ENCODE data around the gene ASB6. TPM values are rescaled to one million over a fixed set of nuclear protein-coding genes. Genes with fewer than 3 reads are reported as not detected.
"Not testable (repeated sequence)": the region's sequence is repeated elsewhere in the genome, so short reads cannot be mapped to it uniquely, and the experiment has no call there.

The ASB6 gene
- total RNA-seq, 1 donor from 2014 or later = 14.6 TPM

DNA sequence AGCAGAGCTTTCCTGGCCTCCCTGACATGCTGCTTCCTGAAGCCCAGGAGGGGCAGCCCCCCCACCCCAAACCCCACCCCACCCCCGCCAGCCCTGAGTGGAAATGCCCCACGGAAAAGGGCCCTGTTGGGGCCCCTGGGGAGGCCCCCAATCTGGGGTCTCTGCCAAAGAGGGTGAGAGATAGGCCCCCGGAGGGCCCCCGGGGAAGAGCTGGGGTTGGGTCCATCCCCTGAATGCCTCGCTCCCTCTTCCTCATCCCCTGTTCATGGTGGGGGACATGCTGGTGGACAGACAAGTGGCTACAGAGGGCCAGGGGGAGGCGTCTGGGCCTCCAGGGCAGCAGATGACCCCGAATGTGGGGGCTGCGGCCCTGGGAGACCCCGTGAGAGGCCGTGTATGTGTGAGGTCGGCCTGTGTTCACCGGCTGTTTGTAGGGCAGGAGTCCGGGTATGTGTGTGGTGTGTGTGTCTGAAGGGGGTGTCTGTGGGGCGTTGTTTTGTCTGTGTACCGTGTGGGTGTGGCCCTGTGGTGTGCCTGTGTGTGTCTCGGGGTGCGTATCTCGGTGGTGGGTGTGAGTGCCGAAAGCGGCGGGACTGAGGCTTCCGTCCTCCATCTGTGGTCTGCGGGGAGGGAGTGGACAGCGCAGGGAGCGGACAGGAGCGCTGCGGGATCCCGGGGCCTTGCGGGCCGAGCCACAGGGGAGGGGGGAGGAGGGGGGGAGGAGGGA lies 32.3 kb downstream of the ASB6 start:
- DNase-seq (ENCODE audit: low spot score) = no peak

DNA sequence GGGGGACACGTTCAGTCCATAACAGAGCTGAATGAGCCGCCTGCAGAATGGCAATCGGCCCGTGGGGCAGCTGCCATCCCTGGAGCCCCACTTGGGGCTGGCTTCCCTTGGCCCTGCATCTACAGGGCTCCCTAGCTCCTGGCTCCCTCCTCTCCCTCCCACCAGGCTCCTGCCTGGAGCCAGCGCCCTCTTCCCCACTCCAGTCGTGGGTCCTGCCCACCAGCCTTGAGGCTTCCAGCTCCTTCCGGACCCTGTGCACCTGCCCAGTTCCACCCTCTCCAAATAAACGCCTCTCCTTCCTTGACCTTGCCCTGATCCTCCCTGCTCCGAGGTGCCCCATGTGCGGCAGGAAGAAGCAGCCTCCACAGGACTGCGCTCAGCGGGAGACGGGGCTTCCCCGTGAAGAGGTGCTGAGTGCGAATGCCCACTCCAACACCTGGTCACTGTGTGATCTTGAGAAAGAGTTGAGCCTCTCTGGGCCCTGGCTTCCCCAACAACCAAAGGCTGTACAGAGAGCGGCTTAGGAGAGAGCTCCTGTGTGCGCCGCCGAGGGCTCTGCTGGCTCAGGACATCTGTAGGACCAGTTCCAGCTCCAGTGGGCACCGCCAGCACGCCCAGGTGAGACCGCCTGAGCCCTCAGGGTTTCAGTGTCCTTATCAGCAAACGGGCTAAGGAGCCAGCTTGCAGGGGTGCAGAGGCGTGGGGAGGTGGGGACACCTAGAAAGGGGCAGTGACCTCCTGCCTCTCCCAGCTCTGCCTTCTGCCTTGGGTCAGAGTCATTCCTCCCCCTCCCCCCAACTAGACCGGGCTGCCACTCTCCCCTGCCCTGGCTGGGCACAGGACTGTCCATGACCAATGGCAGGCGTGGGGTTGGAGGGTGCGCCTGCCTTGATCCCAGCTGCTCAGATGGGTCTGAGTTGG lies 33.1 kb downstream of the ASB6 start:
- no peak for DNase-seq (ENCODE audit: low spot score)

- no peak for DNase-seq (ENCODE audit: low spot score)
Observed at GRCh38 chr9:129607027-129607387, 34.9 kb downstream of the ASB6 start.

DNA sequence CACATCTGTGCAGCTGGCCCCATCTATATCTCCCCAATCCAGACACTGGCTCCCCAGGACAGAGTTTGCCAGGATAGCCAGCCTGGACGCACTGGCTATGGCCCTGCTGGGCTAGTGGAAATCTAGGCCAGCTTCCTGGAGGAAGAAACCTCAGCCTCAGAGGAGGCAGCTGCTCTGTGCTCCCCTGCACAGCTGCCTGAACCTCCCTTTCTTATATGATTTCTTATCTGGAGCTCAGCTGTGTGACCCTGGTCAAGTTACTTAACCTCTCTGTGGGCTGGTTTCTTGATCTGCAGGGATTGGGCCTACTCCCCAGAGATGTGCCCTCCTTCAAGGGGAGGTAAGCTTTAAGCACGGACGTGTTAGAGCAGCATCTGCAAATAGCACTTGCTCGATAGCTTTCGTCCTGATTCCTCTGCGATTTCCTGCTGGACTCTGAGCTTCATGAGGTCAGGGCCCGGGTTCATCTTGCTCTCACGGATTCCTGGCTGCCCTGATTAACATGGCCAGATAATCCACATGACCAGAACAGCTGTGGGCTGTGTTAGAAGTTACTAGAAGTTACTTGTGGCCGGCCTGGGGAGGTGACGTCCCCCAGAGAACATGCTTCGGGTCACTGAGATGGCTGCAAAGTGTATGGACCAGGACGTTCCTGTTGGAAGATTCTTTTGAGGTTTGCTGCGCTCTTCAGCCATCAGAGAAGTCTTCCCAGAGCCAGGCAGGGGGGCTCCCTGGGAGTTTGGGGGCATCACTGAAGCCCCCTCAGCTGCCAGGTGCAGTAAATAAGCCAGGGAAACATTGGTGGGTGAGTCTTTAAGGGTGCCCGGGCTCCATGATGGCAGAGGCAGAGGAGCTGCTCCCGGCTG lies 35.6 kb downstream of the ASB6 start:
- no peak for DNase-seq (ENCODE audit: low spot score)

GRCh38 chr9:129604766-129605163 lies 37.2 kb downstream of the ASB6 start:
- DNase-seq (ENCODE audit: low spot score) = no peak

DNA sequence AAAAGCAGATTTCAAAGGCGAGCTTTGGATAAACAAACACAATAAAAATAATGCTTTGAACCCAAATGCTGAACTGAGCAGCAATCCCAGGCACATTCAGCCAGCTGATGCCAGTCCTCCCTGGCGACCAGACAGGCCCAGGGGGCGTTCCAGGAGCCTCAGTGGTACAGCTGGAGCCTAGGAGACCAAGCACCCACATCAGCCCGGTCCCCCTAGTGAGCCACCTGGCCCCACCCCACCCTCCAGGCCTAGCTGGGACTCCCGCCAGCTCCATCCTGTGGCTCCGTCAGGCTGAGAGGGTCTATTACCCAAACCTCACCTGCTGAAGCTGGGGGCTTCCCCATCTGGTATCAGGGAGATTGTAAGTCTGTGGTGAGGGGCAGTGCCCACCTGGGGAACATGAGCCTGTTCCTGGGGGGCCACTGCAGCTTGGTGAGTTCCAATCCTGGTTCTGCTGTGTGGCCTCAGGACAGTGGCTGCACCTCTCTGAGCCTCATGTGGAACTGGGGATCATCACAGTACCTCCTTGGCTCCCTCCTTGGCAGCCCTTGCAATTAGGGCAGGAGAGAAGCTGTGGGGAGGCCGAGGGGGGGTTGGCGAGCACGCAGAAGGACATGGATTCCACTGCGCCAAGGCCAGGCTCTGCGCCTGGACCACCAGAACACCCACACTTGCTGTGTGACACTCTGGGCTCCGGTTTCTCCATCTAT lies 37.7 kb downstream of the ASB6 start:
- no peak for DNase-seq (ENCODE audit: low spot score)

DNA sequence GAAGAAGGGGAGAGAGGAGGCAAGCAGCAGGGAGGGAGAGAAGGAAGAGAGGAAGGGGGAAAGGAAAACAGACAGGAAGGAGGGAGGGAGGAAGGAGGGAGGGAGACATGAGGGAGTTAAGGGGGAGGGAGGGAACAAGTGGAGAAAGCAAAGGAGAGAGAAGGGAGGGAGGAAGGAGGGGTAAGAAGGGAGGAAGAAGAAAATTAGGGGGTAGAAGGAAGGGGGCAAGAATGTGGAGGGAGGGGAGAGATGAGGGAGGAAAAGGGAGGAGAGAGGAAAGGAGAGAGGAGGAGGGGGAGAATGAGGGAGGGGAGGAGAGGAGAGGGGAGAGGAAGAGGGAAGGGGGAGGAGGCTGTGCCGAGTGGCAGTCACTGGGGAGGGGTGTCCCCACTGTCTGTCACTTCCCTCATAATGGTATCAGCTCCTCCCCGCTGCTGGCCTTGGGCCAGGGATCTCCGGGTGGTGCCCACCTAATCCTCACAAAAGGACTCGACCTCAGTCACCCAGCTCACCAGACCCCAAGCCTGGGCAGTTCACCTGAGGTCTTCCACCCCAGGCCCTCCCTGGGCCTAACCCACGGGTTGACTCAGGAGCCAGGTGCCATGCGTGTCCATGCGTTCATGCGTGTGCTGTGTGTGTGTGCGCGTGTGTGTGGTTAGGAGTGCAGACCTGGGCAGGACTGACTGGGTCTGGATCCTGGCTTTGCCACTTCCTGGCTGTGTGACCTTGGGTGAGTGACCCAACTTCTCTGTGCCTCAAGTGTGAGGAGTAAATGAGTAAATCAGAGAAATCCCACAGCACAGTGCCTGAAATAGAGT lies 39.1 kb downstream of the ASB6 start:
- DNase-seq (ENCODE audit: low spot score) = no peak

GRCh38 chr9:129601082-129601674 lies 40.8 kb downstream of the ASB6 start:
- no peak for DNase-seq (ENCODE audit: low spot score)

DNA sequence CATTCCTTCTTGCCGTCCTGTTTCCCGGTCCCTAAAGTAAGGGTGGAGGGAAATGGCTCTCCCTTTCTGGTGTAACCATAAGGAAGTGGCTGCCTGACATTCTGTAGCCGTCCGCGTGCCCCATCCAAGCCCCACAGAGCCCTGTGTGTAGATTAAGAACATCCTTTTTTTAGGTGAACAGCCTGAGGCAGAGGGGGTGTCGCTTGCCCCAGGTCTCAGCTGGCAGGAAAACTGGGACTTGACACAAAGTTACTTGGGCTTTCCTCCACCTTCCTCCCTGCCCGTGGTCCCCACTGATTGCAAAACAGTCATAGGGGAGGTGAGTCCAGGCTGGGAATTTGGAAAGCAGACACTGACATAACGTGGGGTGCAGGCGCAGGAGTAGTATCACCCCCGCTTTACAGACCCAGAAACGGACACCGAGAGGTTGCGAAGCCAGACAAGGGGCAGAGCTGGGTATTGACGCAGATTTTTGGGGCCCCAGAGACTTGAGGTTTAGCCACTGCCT lies 43.8 kb downstream of the ASB6 start:
- DNase-seq (ENCODE audit: low spot score) = no peak

GRCh38 chr9:129597355-129598088 lies 44.4 kb downstream of the ASB6 start:
- DNase-seq (ENCODE audit: low spot score) = peak; percentile 93

DNA sequence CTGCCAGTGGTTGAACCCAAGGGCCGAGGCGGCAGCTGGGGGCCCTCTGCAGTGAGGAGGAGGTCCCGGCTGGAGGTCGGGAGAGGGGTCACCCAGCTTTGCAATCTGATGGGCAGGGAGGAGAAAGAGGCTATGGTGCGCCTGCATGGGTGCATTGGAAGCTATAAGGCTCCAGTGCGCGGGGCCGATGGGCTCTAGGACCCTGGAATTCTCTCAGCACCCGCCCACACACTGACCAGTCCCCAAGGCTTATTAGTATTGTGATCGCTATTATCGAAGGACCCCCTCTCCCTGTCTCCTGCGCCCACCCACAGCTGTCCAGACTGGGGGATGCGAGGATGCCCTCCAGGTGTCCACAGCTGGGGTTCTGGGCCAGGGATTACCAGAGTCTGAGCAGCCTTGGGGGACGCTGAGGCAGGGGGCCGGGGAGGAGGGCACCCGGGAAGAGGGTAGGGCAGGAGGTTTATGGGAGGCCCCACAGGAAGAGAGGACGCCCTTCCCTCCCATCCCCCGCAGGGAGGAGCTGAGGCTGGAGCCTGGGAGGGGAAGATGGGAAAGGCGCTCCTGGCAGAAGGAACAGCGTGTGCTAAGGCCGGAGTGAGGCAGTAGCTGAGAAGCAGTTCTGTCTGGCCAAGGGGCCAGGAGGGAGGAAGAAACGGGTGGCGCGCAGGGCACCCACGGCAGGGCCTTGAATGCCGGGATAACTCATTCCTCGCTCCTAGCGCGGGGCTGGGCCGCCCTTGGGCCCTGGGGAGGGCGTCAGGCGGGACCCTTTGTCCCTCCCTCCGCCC lies 45.2 kb downstream of the ASB6 start:
- DNase-seq (ENCODE audit: low spot score) = no peak

GRCh38 chr9:129595903-129596540 lies 45.9 kb downstream of the ASB6 start:
- DNase-seq (ENCODE audit: low spot score) = no peak

DNA sequence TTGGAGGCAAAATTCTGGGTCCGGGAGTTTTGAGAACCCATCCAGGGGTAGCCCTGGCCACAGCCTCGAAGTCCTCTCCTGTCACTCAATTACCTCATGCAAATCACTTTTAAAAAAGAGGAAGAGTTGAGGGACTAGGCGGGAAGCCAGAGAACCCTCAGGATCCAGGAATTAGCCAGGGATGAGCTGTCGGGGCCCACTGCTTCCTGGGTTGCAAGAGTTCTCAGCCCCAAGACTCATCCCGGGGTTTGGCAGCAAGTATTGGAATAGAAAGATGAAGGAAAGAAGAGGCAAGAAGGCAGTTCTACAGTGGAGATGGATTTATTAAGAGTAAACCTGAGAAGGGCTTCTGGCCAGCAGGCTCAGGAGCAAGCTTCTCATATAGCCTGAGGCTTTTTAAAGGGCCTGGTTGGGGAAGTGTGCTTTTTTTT lies 46.6 kb downstream of the ASB6 start:
- DNase-seq (ENCODE audit: low spot score) = no peak

GRCh38 chr9:129594632-129595031 lies 47.3 kb downstream of the ASB6 start:
- DNase-seq (ENCODE audit: low spot score) = no peak

DNA sequence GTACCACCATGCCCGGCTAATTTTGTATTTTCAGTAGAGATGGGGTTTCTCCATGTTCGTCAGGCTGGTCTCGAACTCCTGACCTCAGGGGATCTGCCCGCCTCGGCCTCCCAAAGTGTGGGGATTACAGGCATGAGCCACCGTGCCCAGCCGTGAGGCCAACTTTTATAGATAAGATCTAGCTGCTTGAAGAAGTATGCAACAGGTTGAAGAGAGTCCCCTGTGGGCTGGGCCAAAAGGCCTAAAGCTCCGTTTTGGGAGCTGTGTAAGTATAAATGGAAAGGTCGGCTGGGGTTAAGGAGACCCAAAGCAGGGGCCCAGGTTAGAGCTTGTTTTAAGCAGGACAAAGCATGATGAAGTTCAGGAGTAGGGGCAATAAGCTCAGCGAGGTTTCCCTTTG lies 49.2 kb downstream of the ASB6 start:
- DNase-seq (ENCODE audit: low spot score) = not testable (repeated sequence)

GRCh38 chr9:129591916-129592315 lies 50.0 kb downstream of the ASB6 start:
- no peak for DNase-seq (ENCODE audit: low spot score)

GRCh38 chr9:129590466-129590865 lies 51.5 kb downstream of the ASB6 start:
- no peak for DNase-seq (ENCODE audit: low spot score)

All from mesenteric fat pad (tissue), 1 donor.